ENCODE results near the gene STK38L. TPM values are rescaled to one million over a fixed set of nuclear protein-coding genes. Genes with fewer than 3 reads are reported as not detected.

The STK38L gene
- polyA plus RNA-seq, 1 of the 3 experiments (the other 2 are of a cell fraction): 4.7 TPM

GRCh38 chr12:27319848-27320247, 75.8 kb downstream of the STK38L start (continued):
- TF ChIP-seq POLR2AphosphoS5 (IDR thresholded peaks at IDR 0.05; ENCODE audit: low read depth, low read length) (no peak), FOXJ3 (CRISPR knock-in tag; IDR thresholded peaks at IDR 0.05) (no peak), NRF1 (IDR thresholded peaks at IDR 0.05; ENCODE audit: low read depth, low read length) (no peak), SMC3 (IDR thresholded peaks at IDR 0.05; ENCODE audit: low read depth, low read length) (no peak), FOXM1 (IDR thresholded peaks at IDR 0.05; ENCODE audit: low read depth) (no peak), TEAD4 (IDR thresholded peaks at IDR 0.05; ENCODE audit: borderline replicate concordance, insufficient read depth) (no peak), USF2 (IDR thresholded peaks at IDR 0.05; ENCODE audit: borderline replicate concordance, low read depth, low read length) (no peak), GABPA (IDR thresholded peaks at IDR 0.05; ENCODE audit: low read depth) (no peak), CHD2 (IDR thresholded peaks at IDR 0.05; ENCODE audit: low read length, partially characterized antibody) (no peak)

DNA sequence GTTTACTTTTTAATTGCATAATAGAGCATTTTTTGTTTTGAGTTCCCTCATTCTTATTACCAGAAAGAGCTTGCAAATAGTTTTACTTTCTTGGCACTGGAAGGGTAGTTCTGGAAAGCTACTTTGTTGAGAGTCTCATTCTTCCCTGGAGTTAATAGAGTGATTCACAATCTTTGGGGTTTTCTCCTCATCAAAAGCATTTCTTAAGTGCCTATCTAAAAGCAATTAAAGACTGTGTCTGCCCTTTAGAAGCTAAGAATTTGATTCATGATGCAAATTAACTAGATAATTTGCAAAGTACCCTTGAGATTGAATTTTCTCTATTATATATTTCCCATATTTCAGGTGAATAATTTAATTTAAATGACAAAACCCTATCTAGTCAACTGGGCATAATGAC, 80.4 kb downstream of the STK38L start:
- Histone ChIP-seq H3F3A (replicated peaks; ENCODE audit: insufficient read depth) (peaks cover 4% of the 10 kb centered on the region), H4K20me1 (ENCODE audit: insufficient read depth) (no peaks in the 10 kb centered on the region), H3K79me2 (ENCODE audit: insufficient read depth) (no peaks in the 10 kb centered on the region), H3K9ac (no peak overlapping the region), H3K4me3 (ENCODE audit: low read depth in 2 of 2, low read length in 1 of 2) (no peak overlapping the region), H3K36me3 (replicated peaks in 1 of 2; ENCODE audit: control insufficient read depth in 1 of 2, insufficient read depth in 2 of 2, low read length in 1 of 2) (peaks cover 41 to 46% of the 10 kb centered on the region in 2 experiments), H3K27me3 (ENCODE audit: insufficient read depth) (no peaks in the 10 kb centered on the region), H3K9me2 (no peaks in the 10 kb centered on the region), H3K27ac (ENCODE audit: low read depth in 2 of 2, low read length in 1 of 2) (no peak overlapping the region), H3K4me1 (ENCODE audit: control insufficient read depth in 1 of 2, insufficient read depth in 2 of 2, low read depth in 1 of 2, low read length in 1 of 2) (no peaks in the 10 kb centered on the region; a peak in 2 of 4 replicates), H3K9me3 (no peaks in the 10 kb centered on the region), H2AFZ (ENCODE audit: low read depth) (no peak overlapping the region), H3K4me2 (no peak overlapping the region)
- ChIA-PET POLR2A (no interaction called here), CTCF (interaction anchor here (1.1 to 2.0 kb wide), 5 partner anchors 18 to 55 kb away, joined by 3 to 8 read pairs (median 3); no protein-coding TSS in a partner anchor)
- no peak for DNase-seq
- no peak for TF ChIP-seq NFIC (IDR thresholded peaks at IDR 0.05; ENCODE audit: borderline replicate concordance)
- TF ChIP-seq FOXM1 (IDR thresholded peaks at IDR 0.05; ENCODE audit: low read depth): no peak
- TF ChIP-seq MXI1 (IDR thresholded peaks at IDR 0.05; ENCODE audit: low read depth, low read length): no peak
- no peak for TF ChIP-seq EZH2phosphoT487 (IDR thresholded peaks at IDR 0.05; ENCODE audit: borderline replicate concordance, low read depth)
- no peak for TF ChIP-seq RXRA (IDR thresholded peaks at IDR 0.05; ENCODE audit: borderline replicate concordance, low read depth)
- no peak for TF ChIP-seq CTCF (IDR thresholded peaks at IDR 0.05)
- no peak for TF ChIP-seq GATA2 (CRISPR knock-in tag; IDR thresholded peaks at IDR 0.05)
